HCT116 (cell line): ENCODE measurements around the gene CYP2D6.

ENCODE experiments used
- CTCF ChIP-seq, 3 experiments: fragments of 200-600 bp in 1 of 3; sonication (generic) in 1 of 3; IDR thresholded peaks in 2 of 3; conservative IDR thresholded peaks in 1 of 3; 2 replicates each; pipeline ENCODE4 v1.5.1; 2012 to 2017; ENCODE audit warnings: low read depth in 2 of 3, low read length in 2 of 3, antibody characterized with exemption in 1 of 3, borderline replicate concordance in 1 of 3, control low read depth in 1 of 3, mild to moderate bottlenecking in 1 of 3, mixed read lengths in 1 of 3, mixed run types in 1 of 3, moderate library complexity in 1 of 3; ENCODE audit not compliant: insufficient read depth in 1 of 3
- FOSL1 ChIP-seq: IDR thresholded peaks from 2 replicates; pipeline ENCODE4 v1.6.1; 2012; ENCODE audit warnings: low read depth
- POLR2A ChIP-seq: IDR thresholded peaks from 2 replicates; pipeline ENCODE4 v1.7.0; 2011; ENCODE audit warnings: borderline replicate concordance; ENCODE audit not compliant: insufficient read depth, insufficient read length; ENCODE audit errors: extremely low read depth
- POLR2AphosphoS5 ChIP-seq: IDR thresholded peaks from 2 replicates; pipeline ENCODE4 v1.6.1; 2011; ENCODE audit warnings: mild to moderate bottlenecking, low read depth, low read length, moderate library complexity
- SIN3A ChIP-seq: IDR thresholded peaks from 2 replicates; pipeline ENCODE4 v1.6.1; 2012; ENCODE audit warnings: low read depth

DNA sequence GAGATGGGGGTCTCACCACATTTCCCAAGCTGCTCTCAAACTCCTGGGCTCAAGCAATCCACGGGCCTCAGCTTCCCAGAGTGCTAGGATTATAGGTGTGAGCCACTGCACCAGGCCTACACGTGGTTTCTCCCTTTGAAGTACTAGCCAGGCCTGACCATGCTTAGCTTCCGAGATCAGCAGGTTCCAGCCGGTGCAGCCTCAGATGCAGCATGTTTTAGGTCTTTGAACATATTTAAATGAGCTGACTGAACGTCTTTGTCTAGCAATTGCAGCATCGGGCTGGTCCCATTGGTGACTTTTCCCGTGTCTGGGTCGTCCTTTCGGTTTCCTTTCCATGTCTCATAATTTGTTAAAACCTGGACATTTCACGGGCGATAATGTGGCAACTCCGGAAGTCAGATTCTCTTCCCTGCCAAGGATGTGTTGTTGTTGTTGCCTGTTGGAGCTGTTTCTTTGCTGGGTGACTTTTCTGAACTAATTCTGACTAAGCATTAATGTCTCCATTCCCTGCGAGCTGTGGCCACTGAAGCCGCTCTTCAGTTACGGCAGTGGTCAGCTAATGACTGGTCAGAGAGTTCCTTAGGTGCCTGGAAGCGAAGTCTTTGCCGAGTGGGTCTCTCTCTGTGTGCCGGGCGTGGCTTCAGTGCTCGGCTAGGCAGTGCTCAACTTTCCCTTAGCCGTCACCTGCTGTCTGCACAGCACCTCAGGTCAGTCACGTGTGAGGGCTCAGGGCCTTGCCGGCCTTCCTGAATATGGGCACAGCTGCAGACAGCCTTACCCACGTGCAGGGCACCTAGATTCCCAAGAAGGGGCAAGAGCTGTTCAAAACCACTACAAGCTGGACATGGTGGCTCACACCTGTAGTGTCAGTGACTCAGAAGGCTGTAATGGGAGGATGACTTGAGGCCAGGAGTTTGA, 3.8 kb upstream of the CYP2D6 start:
- no peak for TF ChIP-seq FOSL1
- TF ChIP-seq POLR2A: no peak
- TF ChIP-seq SIN3A: no peak
- no peak for TF ChIP-seq POLR2AphosphoS5
- TF ChIP-seq CTCF (IDR thresholded peaks at IDR 0.05 in 2 of 3, conservative IDR thresholded peaks at IDR 0.05 in 1 of 3; ENCODE audit: borderline replicate concordance in 1 of 3, insufficient read depth in 1 of 3, low read depth in 2 of 3, low read length in 2 of 3): no peak
